ENCODE results near the gene IFNA17.

- no peak for TF ChIP-seq CTCF (IDR thresholded peaks at IDR 0.05; ENCODE audit: extremely low read depth in 1 of 2, insufficient read depth in 1 of 2, low read depth in 1 of 2, low read length in 2 of 2)
- no peak for TF ChIP-seq EZH2 (IDR thresholded peaks at IDR 0.05; ENCODE audit: borderline replicate concordance, low read depth, low read length, severe bottlenecking)
- no peak for TF ChIP-seq POLR2A (IDR thresholded peaks at IDR 0.05; ENCODE audit: low read depth, low read length)
Measured at GRCh38 chr9:21234153-21234687, 6.2 kb upstream of the IFNA17 start.
